Right hindlimb (tissue), 1 donor: ENCODE data around the gene ZNF526.

Experiments used
- DNase-seq: peaks from one replicate; pipeline ENCODE4 v3.0.0-alpha.2; 2018

ZNF526 gene

DNA sequence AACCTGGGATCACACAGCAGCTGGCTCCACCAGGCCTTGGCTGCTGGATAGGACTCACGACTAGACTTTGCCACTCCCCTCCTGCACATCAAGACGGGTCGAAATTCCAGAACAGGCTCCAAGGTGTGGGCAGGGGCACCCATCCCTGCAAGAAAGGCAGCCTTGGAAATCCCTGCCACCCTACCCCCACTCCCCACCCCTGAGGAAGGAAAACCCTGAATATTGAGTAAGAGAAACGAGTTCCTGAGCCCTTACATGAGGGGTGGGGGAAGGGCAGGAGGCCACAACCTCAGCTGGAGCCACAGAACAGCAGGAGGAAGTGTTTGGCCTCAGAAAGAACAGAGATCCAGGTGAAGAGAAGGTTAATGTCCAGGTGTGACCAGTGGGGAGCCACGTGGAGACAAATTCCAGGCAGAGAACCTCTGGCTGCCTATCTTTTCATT lies 22.7 kb upstream of the ZNF526 start:
- DNase-seq, result no peak

DNA sequence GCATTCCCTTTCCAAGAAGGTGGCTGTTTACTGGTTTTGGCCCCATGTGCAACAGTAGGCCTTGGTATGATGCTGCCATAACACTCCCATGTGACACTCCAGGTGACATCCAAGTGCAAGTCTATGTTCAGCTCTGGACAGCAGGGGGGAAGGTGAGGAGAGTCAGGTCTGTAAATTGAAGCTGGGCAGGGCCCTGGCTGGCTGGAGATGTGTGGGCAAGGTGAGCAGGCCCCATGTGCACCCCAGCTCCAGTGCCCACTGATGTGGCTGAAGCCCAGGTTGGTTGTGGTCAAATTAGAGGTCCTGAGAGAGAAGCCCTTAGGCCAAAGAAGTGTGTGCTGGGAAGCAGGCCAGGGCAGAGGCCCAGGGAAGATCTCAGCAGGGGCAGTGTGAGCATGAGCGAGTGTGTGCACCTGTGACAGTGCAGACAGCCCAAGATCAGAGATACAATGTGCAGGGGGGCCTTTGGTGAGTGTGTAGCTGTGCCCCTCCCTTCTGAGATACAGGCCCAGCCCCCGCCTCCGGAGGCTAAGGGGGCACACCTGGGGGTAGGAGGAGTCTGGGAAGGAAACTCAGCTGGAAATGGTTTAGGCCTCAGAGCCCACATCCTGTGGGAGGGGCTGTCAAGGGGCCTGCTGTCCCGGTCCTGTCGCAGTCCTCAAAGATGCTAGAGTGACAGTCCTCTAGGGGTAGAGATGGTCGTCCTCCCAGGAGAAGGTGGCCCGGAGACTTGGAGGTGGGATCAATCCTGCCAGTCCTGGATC lies 21.3 kb upstream of the ZNF526 start:
- DNase-seq, result no peak

DNA sequence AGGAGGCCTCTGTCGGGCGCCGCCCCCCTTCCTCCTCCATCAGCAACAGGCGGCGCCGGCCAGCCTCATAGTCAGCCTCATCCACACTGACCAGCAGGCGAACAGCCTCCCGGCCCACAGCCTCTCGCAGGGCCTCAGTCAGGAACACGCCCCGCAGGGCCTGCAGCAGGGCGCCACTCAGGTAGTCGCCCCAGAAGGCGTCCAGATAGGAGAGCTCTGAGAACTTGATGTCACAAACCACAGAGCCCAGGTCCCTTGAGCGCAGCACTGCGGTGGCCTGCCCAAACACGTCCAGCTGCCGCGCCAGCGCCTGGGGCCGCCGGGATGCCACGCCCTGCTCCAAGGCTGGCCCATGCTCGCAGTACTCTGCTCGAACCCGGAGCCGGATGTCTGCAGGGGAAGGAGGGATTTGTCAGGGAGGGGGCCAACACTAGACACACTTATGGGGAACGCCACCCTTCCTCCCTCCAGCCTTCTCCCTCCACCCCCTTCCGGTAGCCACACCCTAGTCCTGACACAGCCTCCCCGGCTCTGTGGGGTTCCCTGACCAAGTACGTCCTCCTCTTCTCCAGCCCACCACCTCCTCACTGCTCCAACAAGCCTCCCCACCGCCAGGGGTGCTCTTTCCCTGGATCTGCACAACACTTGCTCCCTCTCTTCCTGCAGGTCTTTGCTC lies 20.5 kb upstream of the ZNF526 start:
- no peak for DNase-seq

DNA sequence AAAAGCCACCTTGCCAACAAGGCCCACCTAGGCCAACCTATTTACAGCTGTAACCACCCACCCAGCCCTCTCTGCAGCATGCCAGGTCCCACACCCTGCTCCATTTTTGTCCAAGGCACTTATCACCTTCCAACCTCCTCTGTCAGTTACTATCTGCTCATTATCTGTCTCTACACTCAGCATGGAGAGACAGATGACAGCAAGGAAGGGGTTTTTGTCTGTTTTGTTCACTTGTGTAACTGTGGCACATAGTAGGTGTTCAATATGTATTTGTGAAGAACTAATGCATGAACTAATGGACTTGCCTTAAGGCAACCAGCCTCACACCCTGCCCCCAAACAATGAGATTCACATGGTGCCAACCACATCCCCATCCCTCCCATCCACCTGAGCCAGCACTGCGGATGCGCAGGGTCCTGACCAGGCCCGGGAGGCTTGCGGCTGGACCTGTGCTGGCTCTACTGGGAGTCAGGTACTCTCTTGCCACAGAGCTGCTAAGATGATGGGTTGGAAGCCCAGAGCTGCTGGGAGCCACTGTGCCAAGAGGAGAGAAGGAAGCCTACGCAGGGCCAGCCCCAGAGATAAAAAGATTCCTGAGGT lies 19.9 kb upstream of the ZNF526 start:
- DNase-seq, result no peak

DNA sequence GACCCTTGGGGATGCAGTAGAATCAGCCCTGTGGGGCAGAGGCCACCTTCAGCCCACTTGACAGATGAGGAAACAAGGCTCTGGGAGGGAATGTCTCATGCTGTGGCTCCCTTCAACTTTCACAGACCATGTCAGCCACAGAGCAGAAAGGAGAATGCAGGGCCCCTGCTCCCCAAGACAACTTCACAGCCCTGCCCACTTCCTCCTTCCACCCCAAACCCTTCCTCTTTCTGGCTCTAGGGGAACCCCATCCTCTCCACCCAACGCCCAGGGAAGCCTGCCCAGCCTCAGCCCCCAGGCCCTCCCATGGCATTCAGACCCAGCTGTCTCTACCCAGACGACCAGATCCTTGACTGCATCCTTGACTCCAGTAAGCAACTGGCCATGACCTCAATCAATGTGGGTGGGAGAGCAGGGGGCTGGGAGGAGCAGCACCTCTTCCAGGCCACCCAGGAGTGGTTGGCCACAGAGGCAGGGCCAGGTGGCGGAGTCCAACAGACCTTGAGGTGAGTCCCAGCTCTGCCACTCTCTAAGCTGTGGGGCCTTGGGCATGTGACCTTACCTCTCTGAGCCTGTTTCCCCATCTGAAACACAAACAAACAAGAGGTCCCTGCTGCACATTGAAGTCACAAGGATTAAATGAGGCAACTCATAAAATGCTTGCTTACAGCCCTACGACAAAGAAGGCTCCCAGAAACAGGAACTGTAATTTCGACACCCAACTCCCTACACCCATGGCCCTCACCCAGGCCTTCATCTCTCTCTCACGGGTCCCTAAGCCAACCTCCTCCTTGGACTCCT lies 18.4 kb upstream of the ZNF526 start:
- DNase-seq, result no peak

DNA sequence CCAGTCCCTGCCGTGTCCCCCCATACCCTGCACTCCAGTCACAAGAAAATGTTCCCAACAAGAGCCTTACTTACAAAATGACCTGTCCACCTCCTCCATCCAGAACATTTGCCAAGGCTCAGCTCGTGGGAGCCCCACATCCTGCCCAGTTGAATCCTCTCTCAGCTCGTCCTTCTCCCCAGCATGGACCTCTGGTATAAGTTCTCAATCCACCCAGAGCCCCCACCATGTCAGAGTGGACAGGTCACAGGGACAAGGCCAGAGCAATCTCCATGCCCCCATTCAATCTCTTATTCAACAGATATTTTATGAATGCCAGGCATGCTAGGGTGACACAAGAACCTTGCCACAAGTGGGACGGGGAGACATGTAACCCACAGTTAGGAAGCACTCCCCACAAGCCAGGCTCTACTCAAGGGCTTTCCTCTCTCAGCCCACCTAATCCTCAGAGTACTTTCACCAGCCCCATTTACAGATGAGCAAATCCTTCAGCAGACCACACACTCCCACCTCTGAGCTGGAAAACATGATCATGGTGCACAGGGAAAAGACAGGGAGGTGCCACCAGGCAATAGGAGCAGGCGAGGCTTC lies 17.7 kb upstream of the ZNF526 start:
- no peak for DNase-seq

DNA sequence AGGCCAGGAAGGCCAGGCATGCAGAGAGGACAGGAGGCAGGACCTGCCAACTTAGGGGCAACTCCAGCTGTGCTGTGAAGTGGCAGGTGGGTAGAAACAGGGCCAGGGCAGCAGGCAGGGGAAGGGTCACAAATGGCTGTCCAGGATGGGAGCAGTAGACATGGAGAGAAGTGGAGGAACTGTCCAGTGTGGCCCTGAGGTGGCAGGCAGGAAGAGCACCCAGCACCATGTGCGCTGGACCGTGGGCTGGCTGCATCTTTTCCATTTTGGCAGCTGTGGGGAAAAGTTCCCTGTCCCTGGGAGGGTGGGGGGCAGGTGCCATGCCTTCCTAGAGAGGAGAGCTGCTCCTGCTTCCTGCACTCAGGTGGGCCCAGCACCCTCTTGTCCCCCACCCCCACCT lies 16.4 kb upstream of the ZNF526 start:
- DNase-seq, result no peak

DNA sequence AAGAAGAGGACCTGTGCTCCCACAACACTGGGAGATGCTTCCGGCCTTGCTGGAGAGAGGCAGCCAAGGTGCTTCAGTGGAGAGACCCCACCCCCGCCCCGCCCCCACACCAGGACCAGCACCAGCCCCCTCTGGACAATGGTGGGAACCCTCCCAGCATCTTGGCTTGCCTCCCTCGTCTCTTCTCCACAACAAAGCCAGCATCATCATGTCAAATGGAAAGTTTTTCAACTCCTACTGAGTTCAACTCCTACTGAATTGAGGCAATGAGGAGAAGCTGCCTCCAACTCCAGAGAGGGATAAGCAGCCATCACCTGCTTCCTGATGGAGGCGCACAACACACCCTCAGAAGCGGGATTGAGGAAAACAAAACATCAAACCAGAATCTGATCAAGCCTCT lies 15.4 kb upstream of the ZNF526 start:
- DNase-seq, result no peak

DNA sequence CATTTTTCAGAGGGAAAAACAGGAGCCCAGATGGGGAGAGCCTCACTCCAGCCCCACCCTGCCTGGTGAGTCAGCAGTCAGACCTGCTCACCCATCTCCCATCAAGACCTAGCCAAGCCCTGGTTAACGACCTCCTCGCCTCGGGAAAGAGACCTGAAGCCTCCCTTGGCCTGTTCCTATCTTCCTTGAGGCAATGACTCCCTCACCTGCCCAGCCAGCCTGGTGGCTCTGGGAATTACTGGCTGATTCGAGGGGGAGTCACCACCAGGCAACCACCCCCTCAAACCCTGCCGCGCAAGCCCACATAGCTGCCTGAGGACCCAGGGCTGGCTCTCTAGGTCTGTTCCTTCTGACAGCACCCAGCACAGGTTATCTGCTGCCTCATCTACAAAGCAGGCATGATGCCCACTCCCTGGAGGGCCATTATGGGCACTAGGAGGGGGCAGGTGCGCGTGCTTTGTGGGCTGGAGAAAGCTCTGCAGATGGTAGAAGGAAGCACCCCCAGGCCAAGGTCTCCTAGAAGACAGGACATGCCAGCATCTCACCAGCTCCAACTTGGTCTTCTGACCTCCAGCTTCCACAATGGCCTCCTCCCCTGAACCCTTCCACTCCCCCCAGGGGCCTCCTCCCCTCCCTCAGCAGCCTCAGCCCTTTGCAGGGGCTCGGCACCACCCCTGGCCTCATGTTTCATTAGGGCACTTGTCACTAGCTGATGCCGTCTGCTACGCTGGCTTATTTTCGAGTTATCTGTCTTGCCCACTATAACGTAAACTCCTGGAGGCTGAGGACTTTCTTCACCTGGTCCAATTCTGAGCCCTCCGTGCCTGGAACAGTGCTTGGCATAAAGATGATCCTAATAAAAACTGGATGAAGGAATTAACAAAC lies 13.0 kb upstream of the ZNF526 start:
- no peak for DNase-seq

DNA sequence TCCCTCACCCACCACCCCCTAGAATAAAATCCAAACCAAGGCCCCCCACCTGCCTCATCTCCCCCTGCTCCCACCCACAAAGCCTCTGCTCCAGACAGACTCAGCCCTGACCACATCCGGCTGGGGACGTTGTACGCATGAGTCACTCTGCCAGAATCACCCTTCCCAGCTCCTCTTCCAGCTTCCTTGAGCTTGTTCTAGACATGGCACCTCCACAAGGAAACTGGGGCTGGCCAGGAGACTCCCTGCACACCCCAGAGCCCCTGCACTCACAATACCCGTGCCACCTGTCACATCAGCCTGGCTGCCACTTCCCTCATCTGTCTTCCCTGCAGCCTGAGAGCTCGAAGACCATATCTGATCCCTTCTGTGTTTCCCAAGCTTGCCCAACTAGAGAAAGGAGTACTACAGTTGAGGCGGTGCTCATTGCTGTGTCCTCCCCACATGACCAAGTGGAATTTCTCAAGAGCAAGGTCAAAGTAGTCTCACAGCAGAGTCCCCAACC lies 12.3 kb upstream of the ZNF526 start:
- no peak for DNase-seq

DNA sequence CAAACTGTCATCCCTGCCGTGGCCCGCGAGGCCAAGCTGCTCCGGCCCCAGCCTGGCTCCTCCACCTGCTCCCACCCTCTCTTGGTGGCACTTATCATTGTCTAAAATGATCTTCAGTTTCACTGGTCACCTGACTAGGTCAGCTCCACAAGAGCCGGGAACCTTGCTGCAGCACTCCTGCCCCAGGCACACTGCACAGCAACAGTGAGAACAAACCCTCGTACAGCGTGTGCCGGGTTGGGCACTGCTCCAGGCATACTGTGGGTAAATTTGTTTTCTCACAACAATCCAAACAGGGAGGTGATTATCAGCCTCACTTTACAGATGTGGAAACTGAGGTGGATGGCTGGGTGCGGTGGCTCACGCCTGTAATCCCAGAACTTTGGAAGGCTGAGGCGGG lies 11.5 kb upstream of the ZNF526 start:
- no peak for DNase-seq

DNA sequence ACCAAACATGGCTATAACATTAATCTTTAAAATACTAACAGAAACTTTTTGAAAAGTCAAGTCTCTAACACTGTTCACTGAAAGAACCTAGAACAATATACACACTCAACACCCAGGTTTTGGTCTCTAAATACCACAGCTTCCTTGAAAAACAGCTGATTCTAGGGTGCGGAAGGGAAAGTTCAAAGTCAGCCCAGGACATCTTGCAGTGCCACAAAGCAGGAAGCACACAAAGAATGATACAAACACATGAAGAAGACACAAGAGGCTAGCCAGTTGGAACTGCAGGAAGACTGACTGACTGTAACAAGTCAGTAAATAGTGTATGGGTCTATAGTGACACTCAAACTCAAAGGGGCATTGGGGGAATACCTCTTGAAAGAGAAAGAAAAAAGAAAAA lies 7.2 kb upstream of the ZNF526 start:
- no peak for DNase-seq

DNA sequence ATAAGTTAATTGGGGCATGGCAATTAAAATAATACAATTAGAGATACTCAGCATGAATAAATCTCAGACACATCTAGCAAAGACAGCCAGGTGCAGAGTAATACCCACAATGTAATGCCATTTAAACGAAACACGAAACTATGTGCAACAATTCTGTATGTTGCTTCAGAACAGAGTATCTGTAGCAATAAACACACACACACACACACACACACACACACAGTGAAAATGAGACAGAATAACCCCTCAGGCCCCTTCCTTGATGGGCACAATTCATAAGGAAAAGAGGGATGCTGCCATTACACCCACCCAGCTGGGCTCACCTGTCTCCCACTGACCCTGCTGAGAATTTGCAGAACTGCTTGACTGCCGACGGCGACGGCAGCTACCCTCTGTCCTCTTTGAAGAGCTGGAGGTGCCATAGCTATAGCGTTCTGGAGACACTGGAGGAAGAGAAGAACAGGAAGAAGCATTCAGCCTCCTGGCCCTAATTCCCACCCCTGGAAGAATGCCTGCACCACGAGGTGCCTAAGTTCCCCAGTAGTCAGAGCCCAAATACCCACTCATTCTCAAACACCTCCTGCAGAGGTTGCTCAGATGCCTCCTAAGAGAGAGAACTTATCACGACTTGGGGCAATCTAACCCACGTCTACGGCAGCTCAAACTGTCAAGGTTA lies 5.2 kb upstream of the ZNF526 start:
- no peak for DNase-seq

DNA sequence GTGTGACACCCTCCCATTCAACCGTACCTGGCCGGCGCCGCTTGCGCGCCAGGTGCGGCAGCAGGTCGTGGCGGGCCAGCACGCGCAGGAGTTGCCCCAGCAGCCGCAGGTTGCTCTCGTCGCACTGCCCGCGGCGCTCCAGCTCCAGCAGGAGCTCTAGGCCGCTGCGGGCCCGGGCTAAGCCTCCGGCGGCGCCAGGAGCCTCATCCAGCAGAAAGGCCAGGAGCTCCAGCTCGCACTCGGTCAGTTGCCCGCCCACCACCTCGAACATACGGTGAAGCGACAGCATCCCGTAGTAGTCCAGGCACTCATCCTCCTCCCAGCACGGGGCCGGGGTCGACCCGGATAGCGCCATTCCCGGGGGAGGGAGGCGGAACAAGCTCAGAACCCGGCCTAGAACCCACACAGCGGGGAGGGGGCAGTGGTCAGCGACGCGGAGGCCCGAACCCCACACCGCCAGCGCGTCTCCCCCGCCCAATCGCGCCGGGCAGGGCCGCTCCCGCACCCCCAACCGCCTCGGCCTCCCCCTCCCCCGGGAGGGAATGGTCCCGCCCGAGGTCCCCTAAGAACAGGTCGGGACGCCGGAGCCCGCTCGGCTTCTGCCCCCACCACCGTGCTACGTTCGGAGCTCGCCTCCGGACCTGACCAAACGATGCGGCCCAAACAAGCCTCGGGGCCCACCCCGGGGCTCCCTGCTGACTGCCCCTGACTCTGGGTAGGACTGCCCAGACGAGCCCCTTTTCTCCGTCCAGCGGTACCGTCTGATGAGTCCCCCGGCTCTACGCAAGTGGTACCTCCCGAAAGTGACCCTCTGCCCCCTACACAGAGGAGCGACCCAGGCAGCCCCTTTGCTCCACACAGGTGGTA lies 3.2 kb upstream of the ZNF526 start:
- DNase-seq, result peak; percentile 59

DNA sequence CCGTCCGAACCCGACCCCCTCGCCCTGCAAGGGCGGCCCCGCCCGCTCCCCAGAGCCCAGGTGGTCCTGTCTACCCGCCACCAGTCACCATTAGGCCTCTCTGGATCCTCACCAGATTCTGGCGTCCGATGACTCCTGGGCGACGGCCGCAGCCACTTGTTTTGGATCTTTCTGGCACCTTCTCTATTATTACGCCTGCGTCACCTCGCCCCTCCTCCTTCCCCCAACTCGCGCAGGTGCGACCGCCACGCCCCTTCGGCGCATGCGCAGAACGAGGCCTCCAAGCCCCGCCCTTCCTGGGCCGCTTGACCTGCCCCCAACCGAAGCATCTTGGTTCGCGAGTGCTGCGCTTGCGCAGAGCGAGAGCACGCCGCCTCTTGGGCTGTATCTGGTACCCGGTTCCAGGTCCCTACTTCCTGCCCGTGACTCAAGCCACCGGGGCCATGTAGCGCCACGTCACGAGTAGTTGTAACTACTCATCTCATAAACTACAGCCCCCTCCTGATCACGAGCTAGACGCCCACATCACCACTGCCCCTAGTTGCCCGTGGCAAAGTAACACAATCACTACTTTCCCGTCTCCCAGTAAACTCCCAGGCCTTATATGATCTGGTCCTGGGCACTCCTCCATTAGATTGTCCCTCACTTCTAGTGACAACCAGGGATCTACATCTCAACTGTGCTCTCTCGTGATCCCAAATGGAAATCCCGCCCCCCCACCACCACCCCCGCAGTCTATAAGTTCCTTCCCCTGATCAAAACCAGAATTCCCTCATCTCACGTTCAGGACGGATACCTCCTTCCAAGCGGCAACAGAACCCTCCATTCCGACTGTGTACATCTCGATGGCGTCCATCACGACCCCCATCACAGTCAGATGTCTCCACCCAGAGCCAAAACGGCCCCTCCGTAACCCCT lies 2.3 kb upstream of the ZNF526 start, which contains the start of gene DEDD2:
TSS of gene DEDD2 (minus strand) at position 158 of the 918 bp plus-strand sequence. CDS start 670 bp downstream, outside the sequence.
- DNase-seq, result peak; percentile 96

DNA sequence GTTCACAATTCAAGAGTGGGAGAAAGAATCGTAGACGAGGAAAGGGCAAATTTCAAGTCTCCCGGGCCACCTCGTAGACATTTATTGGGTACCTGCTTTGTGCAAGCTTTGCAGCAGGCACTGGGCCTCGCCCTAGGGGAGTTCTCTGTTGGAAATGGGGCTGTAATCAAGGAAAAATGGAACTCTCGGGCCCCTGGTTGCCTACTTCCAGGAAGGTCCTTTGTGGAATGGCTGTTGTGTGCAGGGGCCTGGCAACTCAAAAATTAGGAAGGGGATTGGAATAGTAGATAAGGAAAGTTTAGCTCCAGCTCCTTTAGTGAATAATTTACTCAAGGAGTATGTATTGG lies 612 bp downstream of the ZNF526 start:
- no peak for DNase-seq

DNA sequence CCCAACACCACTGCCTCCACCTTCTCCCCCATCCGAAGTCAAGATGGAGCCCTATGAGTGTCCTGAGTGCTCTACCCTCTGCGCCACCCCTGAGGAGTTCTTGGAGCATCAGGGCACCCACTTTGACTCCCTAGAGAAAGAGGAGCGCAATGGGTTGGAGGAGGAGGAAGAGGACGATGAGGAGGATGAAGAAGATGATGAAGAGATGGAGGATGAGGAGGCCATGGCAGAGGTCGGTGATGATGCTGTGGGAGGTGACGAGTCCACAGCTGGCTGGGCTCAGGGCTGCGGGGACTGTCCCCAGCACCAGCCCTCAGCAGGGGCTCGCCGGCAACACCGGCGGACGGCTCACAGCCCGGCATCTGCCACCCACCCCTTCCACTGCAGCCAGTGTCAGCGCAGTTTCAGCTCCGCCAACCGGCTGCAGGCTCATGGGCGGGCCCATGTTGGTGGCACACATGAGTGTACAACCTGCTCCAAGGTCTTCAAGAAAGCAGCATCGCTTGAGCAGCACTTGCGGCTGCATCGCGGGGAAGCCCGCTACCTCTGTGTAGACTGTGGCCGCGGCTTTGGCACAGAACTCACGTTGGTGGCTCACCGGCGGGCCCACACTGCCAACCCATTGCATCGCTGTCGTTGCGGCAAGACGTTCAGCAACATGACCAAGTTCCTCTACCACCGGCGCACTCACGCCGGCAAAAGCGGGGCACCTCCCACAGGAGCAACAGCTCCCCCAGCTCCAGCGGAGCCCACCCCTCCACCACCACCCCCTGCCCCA lies 5.0 kb downstream of the ZNF526 start:
- no peak for DNase-seq

DNA sequence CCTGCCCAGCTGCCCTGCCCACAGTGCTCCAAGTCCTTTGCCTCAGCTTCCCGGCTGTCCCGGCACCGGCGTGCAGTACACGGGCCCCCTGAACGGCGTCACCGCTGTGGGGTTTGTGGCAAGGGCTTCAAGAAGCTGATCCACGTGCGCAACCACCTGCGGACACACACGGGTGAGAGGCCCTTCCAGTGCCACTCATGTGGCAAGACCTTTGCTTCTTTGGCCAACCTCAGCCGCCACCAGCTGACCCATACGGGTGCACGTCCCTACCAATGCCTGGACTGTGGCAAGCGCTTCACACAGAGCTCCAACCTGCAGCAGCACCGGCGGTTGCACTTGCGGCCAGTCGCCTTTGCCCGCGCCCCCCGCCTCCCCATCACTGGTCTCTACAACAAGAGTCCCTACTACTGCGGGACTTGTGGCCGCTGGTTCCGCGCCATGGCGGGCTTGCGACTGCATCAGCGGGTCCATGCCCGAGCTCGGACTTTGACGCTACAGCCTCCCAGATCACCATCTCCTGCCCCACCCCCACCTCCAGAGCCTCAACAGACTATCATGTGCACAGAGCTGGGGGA lies 5.7 kb downstream of the ZNF526 start:
- no peak for DNase-seq
